HG03378 (cell line): ENCODE measurements around the gene TBC1D1.

Experiments used
- ATAC-seq: cut with Tn5 transposase; IDR thresholded peaks from one replicate; pipeline ENCODE4 v1.9.1; 2021; ENCODE audit warnings: mild to moderate bottlenecking, moderate library complexity; ENCODE audit not compliant: unreplicated experiment

The TBC1D1 gene

GRCh38 chr4:38182334-38182998, 291.6 kb downstream of the TBC1D1 start:
- ATAC-seq = no peak

GRCh38 chr4:38184404-38184803, 293.5 kb downstream of the TBC1D1 start:
- ATAC-seq = no peak

DNA sequence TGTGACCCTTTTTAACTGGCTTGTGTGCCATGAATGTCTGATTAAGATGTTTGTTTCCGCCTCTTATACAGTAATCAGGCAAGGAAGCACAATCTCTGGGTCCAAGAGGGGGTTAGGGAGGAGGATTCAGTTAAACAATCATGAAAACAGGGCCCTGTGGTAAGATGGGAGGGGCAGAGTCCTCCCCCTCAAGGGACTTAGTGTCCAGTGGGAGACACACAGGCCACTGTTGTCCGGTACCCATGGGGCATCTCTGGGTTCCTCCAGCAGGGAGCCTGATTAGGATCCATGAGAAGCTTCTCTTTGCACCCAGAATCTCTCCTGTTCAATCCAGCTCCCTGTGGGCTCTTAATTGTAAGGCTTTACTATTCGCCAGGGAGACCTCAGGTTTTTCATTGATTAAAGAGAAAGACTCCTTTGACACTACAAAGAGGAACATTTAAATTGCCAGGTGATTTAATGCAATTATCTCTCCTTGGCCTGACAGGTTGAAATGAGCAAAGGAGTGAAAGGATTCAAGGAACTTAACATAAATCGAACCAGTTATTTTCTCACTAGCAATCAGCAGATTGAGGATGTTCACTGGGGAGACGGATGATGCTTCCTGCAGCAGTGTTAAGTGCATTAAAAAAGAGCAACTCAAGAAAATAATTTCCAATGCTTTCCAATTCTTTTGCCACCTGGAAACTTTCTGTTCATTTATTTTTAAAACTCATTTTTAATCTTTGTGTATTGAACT, 294.7 kb downstream of the TBC1D1 start:
- ATAC-seq = no peak

- ATAC-seq = no peak
Observed at GRCh38 chr4:38188136-38188535, 297.3 kb downstream of the TBC1D1 start.

- no peak for ATAC-seq
Observed at GRCh38 chr4:38188631-38189101, 297.8 kb downstream of the TBC1D1 start.
